Osteoblast (primary cell): ENCODE data around the gene PCARE. TPM values are rescaled to one million over a fixed set of nuclear protein-coding genes. Genes with fewer than 3 reads are reported as not detected.
A peak's percentile ranks its signal among the peaks of the same experiment; 100 is the strongest.

Experiments
- DNase-seq: peaks from one replicate; pipeline ENCODE4 v3.0.0; 2011; ENCODE audit warnings: low spot score, mixed read lengths; ENCODE audit not compliant: insufficient read length; ENCODE audit errors: missing footprints
- H2AFZ ChIP-seq: 2 replicates; pipeline ENCODE4 v1.6.0; 2011; ENCODE audit warnings: mild to moderate bottlenecking, low read length
- H3K27ac ChIP-seq: 2 replicates; pipeline ENCODE4 v1.5.1; 2011; ENCODE audit warnings: mild to moderate bottlenecking, low read depth, low read length, moderate library complexity
- H3K27me3 ChIP-seq: 2 replicates; pipeline ENCODE4 v1.6.0; 2012; ENCODE audit warnings: mild to moderate bottlenecking, control low read depth, inconsistent platforms, low read length, moderate library complexity; ENCODE audit not compliant: insufficient read depth
- H3K36me3 ChIP-seq: 2 replicates; pipeline ENCODE4 v1.5.1; 2011; ENCODE audit warnings: mild to moderate bottlenecking, low read length, control low read depth, moderate library complexity; ENCODE audit not compliant: insufficient read depth
- H3K4me1 ChIP-seq: 2 replicates; pipeline ENCODE4 v1.5.1; 2011; ENCODE audit warnings: mild to moderate bottlenecking, low read length, control low read depth, moderate library complexity; ENCODE audit not compliant: insufficient read depth
- H3K4me2 ChIP-seq: 2 replicates; pipeline ENCODE4 v1.6.0; 2011; ENCODE audit warnings: mild to moderate bottlenecking, low read length; ENCODE audit not compliant: insufficient read depth
- H3K4me3 ChIP-seq: fragments of 200-600 bp; sonication (generic); 3 replicates; pipeline ENCODE4 v1.5.1; 2012; ENCODE audit warnings: mild to moderate bottlenecking, low read length, inconsistent platforms; ENCODE audit not compliant: insufficient read depth
- H3K79me2 ChIP-seq: 2 replicates; pipeline ENCODE4 v1.6.0; 2012; ENCODE audit warnings: mild to moderate bottlenecking, low read length, control low read depth, inconsistent platforms; ENCODE audit not compliant: insufficient read depth
- H3K9me3 ChIP-seq: 2 replicates; pipeline ENCODE4 v1.5.1; 2011; ENCODE audit warnings: low read depth, low read length, control low read depth
- H4K20me1 ChIP-seq: 2 replicates; pipeline ENCODE4 v1.6.0; 2012; ENCODE audit warnings: mild to moderate bottlenecking, low read length, control low read depth; ENCODE audit not compliant: insufficient read depth
- CTCF ChIP-seq: IDR thresholded peaks from 2 replicates; pipeline ENCODE4 v1.5.1; 2011; ENCODE audit warnings: mild to moderate bottlenecking, low read depth, low read length, moderate library complexity; ENCODE audit errors: extremely low read depth
- total RNA-seq: library from RNA; depleted of rRNA; stranded (reverse); fragments of >200 nt; gene quantifications from 2 replicates; pipeline ENCODE4 v1.2.3, GENCODE V29; 2012

PCARE gene
- total RNA-seq, 1 donor = not detected

DNA sequence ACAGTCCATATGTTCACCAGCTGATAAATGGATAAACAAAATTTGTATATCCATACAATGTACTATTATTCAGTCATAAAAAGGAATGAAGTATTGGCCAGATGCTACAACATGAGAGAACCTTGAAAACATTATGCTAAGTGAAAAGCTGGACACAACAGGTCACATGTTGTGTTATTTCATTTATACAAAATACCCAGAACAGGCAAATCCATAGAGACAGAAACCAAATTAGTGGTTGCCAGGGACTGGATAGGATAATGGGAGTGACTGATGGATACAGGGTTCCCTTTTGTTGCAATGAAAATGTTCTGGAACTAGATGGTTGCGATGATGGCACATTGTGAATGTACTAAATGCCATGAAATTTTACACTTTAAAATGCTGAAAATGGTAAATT lies 10.2 kb upstream of the PCARE start:
- Histone ChIP-seq H3K27ac (no peak overlapping the region), H3K9me3 (peaks cover 7% of the 10 kb centered on the region), H3K4me1 (peaks cover 8% of the 10 kb centered on the region), H3K4me3 (no peak overlapping the region), H3K79me2 (no peaks in the 10 kb centered on the region), H3K27me3 (no peaks in the 10 kb centered on the region), H4K20me1 (no peaks in the 10 kb centered on the region), H3K36me3 (no peaks in the 10 kb centered on the region), H3K4me2 (no peak overlapping the region), H2AFZ (no peak overlapping the region)
- TF ChIP-seq CTCF = no peak
- no peak for DNase-seq

GRCh38 chr2:29082804-29083495 lies 8.6 kb upstream of the PCARE start:
- no peak overlapping the region for H3K27ac ChIP-seq
- no peaks in the 10 kb centered on the region for H3K36me3 ChIP-seq
- no peaks in the 10 kb centered on the region for H3K79me2 ChIP-seq
- no peak for TF ChIP-seq CTCF
- H3K4me1 ChIP-seq = no peaks in the 10 kb centered on the region
- no peak overlapping the region for H3K4me2 ChIP-seq
- no peaks in the 10 kb centered on the region for H3K27me3 ChIP-seq
- H3K9me3 ChIP-seq = peaks cover 10% of the 10 kb centered on the region
- H3K4me3 ChIP-seq = no peak overlapping the region
- H2AFZ ChIP-seq = no peak overlapping the region
- H4K20me1 ChIP-seq = no peaks in the 10 kb centered on the region
- no peak for DNase-seq

DNA sequence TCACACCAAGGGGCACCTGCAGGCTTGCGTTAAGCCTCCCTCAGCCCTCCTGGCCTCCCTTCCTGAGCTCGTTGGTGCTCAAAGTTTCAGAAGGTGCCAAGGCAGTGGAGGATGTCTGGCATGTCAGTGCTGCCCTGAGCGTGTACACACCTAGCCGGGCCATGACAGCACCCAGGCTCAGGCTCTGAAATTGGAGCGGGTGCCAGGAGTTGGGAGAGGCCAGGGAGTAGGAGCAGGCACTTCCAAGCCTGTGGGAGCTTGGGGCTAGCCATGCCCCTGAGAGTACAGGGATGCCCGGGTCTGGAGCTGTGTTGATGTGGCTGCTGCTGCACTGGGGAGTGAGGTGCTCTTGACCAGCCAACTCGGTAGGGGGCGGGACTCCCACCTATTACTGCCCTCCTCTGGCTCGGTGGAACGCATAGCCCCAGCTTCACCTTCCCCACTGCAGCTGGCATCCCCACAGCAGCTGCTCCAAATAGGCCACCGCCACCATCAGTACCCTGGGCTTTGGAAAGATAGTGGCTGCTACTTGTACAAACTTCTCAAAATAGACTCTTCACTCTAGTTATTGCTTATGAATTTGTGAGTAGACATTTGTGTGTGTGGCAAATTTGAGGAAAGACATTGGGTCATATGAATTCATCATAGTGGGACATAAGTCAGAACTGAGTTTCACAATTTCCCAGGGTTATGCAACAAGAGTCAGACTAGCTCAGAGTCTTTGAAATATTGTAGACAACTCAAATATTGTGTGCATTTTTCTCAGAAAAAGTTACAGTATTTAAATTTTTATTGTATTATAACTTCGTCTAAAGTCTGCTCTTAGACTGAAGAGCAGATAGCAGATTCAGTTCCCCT lies 6.8 kb upstream of the PCARE start:
- no peak overlapping the region for H3K4me3 ChIP-seq
- no peaks in the 10 kb centered on the region for H3K4me1 ChIP-seq
- peaks cover 10% of the 10 kb centered on the region for H3K9me3 ChIP-seq
- no peak for TF ChIP-seq CTCF
- no peaks in the 10 kb centered on the region for H3K36me3 ChIP-seq
- no peak overlapping the region for H3K27ac ChIP-seq
- H2AFZ ChIP-seq = no peak overlapping the region
- DNase-seq = peak; percentile 31
- H3K27me3 ChIP-seq = no peaks in the 10 kb centered on the region
- no peaks in the 10 kb centered on the region for H3K79me2 ChIP-seq
- H3K4me2 ChIP-seq = no peak overlapping the region
- H4K20me1 ChIP-seq = no peaks in the 10 kb centered on the region

DNA sequence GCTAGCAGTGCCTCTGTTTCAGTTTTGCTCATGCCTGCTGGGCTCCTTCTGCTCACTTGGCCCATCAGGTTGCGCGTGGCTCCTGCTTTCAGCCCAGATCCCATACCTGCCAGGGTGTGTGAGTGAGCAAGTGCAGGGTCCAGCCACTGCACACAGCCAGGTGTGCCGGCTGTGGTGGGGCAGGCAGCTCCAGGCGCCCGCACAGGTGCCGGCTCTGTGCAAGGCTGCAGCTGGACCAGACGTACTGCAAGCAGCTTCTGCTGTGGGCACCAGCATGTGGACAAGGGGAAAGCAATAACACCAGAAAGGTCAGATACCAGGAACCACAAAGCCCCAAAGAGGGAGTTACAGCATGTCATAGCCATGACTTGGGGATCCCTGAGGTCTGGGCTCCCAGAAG lies 5.6 kb upstream of the PCARE start:
- Histone ChIP-seq H3K4me1 (no peaks in the 10 kb centered on the region), H3K27me3 (no peaks in the 10 kb centered on the region), H3K4me2 (no peak overlapping the region), H3K27ac (no peak overlapping the region), H2AFZ (no peak overlapping the region), H3K79me2 (no peaks in the 10 kb centered on the region), H3K36me3 (no peaks in the 10 kb centered on the region), H4K20me1 (no peaks in the 10 kb centered on the region), H3K4me3 (no peak overlapping the region), H3K9me3 (peaks cover 10% of the 10 kb centered on the region)
- no peak for DNase-seq
- TF ChIP-seq CTCF = no peak
